Measurements from ENCODE around the gene PDE9A.
"Not testable (repeated sequence)": the region's sequence is repeated elsewhere in the genome, so short reads cannot be mapped to it uniquely, and the experiment has no call there.

PDE9A gene

DNA sequence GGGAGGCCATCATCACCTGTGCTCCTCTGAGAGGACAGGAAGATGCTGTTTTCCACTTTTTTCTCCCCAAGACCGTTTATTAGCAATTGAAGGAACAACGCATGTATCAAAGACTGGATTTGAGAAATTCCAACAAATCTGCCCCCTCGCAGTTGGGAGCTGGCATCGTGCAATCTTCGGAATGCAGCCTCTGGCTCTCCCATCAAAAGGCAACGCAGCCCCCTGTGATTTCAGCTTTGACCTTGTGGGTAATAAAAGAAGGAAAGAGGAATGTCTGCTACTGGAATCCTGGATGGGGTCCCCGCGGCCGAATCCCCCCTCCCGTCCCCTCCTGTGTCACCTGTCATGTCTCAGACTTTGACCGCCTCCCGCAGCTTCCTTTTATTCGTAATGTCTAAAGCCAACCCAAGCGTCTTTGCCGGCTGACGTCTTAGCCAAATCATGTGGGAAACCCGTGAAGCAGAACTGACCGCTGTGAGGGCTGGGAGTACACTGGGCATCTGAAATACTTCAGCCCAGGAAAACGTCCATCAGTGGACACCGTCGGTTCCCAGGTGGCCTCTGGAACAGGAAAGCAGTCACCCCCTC, 124.4 kb downstream of the PDE9A start:
- no peak for DNase-seq (ENCODE audit: low read depth)

DNA sequence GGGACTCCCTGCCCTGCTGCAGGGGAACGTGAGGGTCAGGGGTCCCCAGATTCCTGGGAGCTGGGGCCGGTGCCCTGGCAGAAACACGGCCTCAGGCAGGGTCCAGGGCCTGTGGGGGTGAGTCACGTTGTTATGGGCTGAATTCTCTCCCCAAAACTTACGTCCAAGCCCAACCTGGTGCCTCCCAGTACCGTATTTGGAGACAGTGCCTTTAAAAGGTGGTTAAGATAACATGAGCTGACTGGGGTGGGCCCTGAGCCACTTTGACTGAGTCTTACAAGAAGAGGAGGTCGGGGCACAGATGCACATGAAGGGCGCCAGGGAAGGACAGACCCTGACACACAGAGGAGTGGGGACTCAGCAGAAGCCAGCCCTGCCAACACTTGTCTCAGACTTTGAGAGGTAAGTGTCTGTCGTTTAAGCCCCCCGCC, 126.0 kb downstream of the PDE9A start:
- DNase-seq (ENCODE audit: low read depth), result no peak

DNA sequence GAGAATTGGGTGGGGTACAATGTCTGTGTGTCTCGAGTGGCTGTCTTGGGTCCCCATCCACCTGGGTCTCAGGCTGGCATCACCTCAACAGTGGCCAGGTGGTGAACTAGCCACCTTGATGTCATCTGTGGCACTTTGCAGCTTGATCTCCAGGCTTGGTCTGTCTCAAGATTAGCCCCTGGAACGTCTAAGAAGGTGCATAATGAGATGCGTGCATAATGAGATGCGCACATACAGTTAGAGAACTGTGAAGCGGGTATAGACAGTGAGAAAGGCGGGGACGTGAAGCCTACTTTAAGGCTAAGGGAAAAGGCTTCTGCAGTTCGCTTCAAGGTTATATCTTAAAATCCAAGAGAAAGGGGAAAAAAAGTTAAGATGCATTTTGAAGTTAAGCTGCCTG, 127.2 kb downstream of the PDE9A start:
- DNase-seq (ENCODE audit: low read depth), result no peak

DNA sequence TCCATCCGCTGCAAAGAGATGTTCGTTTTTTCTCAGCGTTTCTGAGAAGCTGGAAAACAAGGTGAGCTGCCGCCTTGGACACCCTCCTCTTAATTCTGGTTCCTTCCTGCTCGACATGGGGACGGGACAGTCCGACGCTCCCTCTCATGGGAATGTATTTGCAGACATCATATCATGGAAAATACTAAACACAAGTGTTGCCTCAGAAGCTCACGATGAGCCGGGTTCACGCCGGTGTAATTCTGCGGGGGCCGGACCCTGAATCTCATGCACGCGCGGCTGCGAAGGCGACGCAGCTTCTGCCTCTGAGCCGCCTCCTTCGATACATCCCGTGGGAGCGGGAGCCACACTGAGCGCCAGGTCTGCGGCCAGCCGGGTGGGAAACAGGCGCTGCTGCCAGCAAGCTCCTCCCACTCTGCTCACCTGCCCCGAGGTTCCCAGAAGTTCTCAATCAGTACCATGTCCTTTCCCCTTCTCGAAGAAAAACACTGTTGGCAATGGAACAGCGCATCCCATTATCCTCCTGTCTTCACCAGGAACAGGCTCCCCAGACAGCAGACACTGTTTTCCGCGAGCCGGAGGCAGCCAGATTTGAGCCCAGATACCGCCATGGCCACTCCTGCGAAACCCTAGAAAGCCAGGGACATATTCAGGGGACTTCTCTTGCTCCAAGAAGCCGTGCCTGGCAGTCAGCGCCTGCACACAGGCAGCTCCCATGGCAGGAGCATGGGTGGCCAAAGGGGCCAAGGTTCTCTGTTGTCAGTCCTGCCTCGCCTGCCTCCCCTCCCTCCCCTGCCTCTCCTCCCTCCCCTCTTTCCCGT, 127.9 kb downstream of the PDE9A start:
- no peak for DNase-seq (ENCODE audit: low read depth)

DNA sequence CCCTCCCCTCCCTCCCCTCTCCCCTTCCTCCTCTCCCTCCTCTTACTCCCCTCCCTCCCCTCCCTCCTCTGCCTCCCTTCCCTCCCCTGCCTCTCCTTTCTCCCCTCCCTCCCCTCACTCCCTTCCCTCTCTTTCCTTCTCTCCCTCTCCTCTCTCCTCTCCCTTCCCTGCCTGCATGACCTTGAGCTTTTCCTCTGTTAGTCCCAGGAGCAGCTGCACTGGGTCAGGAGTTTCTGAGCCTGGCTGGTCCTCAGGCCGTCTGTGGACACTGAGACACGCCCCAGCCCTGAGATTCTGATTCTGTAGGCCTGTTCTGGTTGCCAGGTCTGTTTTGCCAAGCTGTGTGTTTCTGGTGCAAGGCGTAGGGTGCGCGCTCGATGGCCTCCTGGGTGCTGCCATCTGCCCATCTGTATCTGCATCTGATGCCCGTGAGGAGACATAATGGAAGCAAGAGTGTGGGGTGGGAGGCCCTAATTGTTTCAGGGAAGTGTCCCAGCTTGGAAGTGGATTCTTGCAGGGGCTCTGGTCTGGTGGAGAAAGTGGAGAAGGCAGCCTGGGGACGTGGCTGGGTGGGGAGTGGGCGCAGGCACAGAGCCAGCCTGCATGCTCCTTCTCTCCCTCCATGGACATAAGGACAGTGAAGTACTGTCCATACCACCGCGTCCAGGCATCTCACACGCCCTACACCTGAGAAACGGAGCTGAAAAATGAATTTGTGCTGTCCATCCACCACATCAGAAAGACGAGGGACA, 128.7 kb downstream of the PDE9A start:
- no peak for DNase-seq (ENCODE audit: low read depth)

DNA sequence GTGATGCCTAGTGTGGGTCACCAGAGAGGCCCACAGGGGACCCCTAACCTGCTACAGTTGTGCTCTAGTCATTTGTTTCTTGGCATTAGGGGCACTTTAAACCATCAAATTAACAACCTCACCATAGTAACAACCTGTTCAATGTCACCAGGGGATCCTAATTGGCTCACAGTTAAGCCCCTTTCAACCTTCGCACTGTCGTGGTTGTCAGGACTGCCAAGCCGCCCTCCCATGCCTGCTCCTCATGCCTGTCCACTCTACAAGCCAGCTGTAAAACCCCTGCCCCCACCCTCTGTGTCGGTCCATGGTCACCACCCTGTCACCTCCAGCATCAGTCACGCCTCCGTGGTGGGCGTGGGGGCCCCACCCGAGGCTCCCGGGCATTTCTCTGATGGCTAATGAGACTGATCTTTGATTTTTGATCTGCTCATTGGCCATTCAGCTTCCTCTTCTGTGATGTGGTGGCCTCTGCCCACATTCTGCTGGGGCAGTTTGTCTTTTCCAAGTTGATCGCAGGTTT, 129.4 kb downstream of the PDE9A start:
- no peak for DNase-seq (ENCODE audit: low read depth)

DNA sequence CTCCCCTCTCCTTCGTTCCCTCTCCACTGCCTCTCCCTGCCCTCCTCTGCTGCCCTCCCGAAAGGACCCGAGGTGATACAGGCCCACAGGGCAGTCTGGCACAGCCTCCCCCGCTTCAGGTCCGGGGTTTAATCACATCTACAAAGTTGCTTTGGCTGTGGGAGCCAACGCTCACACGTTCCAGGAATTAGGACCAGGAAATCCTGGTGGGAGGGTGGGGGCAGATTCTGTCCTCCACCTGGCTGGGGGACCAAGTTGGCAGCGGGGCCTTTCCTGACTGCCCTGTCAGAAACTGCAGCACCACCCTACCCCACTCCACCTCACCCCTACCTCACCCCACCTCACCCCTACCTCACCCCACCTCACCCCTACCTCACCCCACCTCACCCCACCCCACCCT, 130.9 kb downstream of the PDE9A start:
- no peak for DNase-seq (ENCODE audit: low read depth)

DNA sequence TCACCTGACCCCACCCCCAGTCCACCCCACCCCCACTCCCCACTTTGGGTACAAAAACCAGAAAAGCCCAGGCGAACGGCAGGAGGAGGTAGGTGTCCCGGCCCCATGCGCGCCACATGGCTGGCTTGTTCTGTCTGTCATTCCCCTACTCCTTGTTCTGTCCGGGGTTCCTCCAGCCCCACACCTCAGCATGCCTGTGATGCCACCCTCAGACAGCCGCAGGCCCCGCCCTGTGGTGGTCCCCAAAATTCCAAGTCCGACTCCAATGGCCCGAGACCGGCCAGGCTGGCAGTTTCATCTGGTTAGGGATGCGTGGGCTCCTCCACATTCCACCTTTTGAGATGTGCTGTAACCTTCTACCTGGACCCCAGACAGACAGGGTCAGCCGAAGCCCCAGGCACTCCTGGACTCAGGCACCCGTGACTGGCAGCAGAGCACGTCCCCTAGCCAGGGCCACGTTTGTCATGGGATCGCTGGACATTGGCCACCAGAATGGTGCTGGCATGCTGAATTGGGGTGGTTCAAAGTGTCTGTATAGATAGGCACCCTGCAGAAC, 131.6 kb downstream of the PDE9A start:
- no peak for DNase-seq (ENCODE audit: low read depth)

DNA sequence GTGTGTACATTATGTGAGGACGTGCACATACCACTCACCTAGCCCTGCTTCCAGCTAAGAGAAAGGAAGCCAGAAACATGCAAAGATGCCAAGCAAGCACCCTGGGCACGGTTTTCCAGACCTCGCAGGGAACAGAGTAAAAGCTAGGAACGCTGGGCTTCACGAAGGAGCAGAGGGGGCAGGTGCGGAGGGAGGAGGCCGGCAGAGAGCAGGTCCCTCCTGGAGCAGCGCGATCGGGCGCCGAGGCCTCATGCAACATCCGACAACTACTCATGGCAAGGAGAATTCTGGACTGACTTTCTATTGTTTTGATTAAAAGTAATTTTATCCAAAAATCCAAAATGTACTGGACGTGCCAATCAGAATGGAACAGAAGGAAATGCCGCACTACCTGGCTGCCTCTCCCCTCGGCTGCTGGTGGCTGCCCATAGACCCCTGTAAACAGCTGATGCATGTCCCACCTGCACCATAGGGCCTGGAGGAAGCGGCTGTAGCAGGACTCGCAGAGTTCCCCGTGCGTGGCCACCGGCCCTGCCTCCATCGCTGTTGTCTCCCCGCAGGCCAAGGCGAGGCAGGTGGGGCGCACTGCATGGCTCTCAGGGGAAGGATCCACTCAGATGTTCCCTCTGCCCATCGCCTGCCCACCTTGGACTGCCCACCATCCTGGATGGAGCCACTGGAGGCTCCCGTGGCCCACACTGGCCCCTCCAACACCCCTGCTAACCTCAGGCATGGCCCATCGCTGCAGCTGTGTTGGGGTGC, 132.4 kb downstream of the PDE9A start:
- no peak for DNase-seq (ENCODE audit: low read depth)

DNA sequence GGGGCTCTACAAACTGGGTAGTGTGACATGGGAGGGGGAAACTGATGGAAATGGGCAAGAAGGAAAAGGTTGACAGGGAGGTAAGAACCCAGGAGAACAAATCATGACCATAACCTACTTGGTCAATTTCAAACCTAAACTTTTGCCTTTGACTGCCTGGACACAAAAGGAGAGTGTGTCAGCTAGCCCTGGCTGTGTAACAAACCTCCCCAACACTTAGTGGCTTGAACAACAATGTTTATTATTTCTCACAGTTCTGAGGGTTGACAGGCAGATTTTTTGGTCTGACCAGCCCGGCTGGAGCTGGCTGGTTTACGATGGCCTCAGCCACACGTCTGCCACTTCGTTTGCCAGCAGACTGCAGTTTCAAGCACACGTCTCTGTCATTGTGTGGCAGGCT, 133.5 kb downstream of the PDE9A start:
- DNase-seq (ENCODE audit: low read depth), result no peak

DNA sequence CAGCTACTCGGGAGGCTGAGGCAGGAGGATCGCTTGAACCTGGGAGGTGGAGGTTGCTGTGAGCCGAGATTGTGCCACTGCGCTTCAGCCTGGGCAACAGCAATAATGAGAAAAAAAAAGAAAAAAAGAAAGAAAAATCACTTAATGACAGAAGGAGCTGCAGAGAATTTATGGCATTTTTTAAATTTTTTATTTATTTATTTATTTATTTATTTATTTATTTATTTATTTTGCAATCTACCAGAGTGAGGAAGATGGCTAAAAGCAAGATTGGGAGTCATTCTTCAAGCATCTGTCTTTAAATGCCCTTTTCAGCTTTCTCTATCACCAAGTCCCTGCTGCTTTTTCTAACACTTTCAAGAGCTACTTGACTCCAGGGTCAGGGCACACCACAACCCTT, 134.2 kb downstream of the PDE9A start:
- DNase-seq (ENCODE audit: low read depth), result no peak

DNA sequence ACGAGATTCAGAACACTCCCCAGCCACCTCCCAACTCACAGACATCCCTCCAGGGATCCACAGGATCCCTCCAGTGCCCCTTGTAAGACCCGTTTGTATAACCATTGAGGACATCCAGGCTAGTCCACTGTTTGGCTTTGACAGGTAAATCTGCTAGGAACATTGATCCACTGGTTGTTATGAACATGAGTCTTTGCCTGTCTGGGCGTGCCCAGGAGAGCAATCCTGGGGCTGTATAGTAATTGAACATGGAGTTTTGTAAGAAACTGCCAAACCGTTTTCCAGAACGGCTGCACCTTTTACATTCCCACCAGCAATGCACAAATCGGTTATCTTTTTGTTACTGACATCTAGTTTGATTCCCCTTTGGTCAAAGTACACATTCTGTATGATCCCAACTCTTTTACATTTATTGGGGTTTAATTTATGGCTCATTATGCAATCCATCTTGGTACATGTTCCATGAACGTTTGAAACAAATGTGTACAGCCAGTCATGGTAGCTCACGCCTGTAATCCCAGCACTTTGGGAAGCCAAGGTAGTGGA, 137.2 kb downstream of the PDE9A start:
- DNase-seq (ENCODE audit: low read depth), result no peak

DNA sequence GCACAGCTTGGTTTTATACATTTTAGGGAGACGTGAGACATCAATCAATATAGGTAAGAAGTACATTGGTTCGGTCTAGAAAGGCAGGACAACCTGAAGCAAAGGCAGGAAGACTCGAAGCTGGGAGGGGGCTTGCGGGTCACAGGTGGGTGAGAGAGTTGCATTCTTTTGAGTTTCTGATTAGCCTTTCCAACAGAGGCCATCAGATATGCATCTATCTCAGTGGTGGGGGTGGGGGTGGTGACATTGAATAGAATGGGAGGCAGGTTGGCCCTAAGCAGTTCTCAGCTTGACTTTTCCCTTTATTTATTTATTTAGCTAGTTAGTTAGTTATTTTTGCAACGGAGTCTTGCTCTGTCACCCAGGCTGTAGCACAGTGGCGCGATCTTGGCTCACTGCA, 140.4 kb downstream of the PDE9A start:
- no peak for DNase-seq (ENCODE audit: low read depth)

DNA sequence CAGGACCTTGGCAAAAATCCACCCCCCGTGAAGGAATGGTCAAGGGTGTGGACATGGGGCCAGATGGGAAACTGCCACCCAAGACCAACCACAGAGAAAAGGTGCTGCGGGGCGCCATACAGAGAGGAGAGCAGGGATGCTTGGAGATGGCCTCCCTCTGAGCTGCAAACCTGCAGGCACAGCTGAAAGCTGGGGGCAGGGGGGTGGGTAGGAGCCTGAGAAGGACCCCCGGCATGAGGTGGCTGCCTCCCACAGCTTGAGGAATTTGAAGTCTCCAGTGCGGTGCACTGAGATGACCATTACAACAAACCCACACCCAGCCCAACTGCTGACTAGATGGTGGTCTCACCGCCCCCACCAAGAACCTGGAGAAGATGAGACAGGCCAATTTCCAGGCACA, 141.1 kb downstream of the PDE9A start:
- no peak for DNase-seq (ENCODE audit: low read depth)

DNA sequence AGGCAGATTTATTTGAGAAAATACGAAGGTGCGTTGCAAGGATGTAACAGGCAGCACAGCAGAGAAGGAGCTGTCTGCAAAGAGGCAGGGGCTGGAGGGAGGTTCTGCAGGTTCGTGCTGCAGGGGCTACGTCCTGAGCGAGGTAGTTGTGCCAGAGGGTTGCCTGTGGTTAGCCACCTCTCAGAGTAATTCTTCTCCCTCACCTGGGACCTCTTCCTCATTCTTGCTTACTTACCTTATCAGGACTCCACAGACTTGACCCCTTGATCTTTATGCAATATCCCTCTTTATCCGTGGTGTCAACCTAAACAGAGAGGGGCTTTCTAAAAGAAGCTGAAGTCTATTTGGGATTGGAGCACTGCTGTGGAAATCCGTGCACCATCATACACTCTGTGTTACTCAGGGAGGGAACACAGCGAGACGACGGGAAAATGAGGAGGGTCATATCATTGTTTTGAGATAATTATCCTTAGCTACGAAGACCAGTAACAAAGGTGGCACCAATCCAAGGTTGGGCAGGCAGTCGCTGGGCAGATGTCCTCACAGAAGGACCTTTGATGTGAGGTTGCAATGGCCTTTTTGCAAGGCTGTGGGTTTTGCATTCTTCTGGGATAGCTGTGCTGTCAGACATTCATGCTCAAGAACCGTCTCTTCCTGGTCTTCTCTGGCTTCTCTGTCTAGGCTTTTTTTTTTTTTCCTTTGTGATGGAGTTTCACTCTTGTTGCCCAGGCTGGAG, 143.1 kb downstream of the PDE9A start:
- no peak for DNase-seq (ENCODE audit: low read depth)

DNA sequence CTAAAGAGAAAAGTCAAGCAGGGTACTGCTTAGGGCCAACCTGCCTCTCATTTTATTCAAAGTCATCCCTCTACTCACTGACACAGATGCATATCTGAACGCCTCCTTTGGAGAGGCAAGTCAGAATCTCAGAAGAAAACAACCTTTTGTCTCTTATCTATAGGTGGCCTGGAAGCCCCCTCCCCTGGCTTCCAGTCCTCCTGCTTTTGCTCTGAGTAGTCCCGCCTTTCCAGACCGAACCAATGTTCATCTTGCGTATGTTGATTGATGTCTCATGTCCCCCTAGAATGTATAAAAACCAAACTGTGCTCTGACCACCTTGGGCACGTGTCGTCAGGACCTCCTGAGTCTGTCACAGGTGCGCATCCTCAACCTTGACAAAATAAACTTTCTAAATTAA, 144.1 kb downstream of the PDE9A start:
- DNase-seq (ENCODE audit: low read depth), result no peak

DNA sequence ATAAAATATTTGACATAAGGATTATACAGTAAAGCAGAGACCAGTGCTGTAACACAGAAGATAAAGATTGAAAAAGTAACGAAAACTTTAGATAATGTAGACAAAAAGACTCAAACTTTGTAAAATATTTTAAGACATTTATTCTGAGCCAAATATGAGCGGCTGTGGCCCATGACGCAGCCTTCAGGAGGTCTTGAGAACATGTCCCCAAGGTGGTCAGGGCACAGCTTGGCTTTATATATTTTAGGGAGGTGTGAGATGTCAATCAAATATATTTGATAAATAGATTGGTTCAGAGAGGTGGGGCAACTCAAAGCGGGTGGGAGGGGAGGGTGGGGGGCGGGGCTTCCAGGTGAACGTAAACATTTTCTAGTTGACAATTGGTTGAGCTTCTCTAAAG, 144.7 kb downstream of the PDE9A start:
- DNase-seq (ENCODE audit: low read depth), result no peak

DNA sequence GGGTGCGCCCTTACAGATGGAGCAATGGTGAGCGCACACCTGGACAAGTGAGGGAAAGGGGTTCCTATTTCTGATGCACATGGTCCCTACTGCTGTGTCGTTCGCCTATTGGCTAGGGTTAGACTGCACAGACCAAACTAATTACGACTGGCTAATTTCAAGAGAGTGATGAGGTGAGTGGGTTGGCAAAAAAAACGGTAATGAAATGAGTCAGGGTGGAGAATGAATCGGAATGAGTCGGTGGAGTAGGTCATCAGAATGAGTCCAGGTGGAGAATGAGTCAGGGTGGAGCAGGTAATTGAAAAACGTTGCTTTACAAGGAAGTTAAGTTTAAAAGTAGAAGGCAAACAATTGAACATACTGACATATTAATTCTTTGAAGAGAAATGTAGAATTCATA, 146.1 kb downstream of the PDE9A start:
- DNase-seq (ENCODE audit: low read depth), result no peak

DNA sequence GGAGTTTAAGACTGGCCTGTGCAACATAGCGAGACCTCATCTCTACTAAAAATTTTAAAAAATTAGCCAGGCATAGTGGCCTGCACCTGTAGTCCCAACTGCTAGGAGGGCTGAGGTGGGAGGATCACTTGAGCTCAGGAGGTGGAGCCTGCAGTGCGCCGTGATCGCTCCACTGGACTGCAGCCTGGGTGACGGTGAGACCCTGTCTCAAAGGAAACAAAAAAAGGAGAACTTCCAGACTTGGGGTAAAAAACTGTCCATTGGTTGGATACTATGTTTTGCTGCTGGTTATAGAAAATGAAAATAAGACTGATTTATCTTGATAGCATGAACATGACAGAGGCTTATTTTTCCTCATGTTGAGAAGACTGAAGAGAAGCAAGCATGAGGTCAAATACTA, 146.5 kb downstream of the PDE9A start:
- DNase-seq (ENCODE audit: low read depth), result no peak

DNA sequence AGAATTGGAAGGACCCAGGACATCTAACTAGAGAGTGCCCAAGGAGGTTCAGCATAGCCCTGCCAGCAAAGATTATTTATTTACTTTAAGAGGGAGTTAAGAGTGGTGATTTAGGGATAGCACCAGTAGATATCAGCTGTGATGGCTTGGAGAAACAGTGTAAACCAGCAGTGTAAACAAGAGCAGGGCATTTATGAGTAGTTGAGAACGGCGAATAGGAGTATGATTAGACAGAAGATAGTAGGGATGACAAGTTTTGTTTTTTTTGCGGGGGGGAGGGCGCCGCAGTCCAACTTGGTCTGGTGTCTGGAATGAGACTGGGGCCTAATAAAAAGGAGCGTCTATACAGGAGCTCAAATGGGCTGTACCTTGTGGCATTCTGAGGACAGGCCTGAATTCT, 148.2 kb downstream of the PDE9A start:
- DNase-seq (ENCODE audit: low read depth), result not testable (repeated sequence)

Measured in activated T-cell treated with anti-CD3 and anti-CD28 coated beads for 1 hour (primary cell).